ENCODE measurements around the gene AGPAT3.

AGPAT3 gene

DNA sequence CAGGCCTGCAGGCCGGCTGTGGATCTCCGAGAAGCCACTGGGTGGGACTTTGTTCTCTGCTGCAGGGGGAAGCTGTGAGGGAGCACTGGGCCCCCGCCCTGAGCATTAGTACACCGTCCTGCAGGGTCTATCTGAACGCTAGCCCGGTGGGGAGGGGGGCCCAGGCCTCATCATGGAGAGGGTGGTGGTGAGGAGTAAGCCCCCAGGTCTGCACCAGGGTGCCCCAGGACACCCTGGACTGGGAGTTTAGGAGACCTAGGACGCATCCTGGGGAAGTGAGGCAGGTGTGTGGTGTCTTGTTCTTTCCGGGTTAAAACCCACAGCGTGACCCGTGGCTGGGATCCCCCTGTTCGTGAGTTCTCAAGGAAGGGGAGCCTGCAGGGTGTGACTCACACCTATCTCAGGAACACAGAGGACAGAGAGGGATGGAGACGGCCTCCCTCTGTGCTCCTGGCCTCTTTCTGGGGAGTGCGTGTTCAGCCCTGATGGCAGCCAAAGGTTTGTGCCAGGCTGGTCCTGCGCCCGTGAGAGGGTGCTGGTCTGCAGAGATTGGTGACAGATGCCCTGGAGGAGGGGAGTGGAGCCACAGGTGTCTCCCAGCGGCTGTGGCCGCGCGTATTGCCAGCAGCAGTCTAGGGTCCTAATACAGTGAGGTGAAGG lies 44.8 kb downstream of the AGPAT3 start:
- DNase-seq, result no peak

DNA sequence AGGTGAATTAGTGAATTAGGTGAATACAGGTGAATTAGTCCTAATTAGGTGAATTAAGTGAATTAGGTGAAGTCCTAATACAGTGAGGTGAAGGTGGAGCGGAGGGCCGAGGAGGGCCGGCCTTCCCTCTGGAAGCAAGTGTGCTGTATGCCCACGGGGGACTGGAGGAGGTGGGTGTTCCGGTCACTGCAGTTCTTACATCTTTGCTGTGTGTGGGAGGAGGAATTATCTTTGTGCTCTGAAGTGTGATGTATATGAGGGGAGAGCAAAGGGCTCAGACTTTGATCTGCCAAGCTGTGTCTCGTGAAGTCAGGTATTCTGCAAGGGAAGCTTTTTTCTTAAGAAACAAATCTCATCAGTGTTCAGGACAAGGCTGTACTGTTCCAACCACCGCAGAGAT lies 45.4 kb downstream of the AGPAT3 start:
- no peak for DNase-seq

DNA sequence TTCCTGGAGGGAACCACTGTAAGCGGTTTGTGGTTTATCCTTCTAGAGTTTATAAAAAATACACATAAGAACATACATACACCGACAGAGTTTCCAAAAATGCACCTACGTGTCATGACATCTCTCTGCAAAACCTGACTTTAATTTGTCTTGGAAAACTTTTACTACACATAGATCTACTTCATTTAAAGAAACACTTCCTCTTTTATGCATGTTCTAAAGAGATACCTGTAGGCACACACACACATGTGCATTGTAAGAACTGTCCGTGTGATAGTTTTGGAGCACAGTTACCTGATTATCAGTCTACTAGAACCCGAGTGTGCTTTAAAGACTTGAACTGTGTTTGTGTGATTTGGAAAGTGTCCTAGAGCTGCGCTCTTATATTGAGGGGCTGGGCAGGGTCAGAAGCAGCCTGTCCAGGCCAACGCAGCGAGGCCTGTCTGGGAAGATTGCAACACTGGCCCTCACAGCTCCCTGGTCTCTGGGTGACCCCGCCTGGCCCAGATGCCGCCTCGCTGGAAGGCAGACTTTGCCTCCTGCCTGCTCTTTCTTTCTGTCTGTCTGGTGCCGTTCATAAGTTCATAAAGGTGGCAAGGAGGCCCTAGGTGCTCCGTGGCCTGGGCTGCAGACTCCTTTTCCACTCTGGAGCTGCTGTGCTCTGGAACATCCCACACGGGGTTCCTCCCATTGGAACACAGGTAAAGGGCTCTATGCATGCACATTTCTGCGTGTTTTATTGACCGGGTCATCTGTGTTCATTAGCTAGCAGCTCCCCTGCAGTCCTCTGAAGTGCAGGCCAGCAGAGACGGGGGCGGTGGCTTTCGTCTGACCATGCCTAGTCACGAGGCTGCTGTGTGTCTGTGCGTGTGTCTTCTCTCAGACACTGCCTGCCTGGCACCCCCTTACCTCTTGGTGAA lies 46.3 kb downstream of the AGPAT3 start:
- no peak for DNase-seq

DNA sequence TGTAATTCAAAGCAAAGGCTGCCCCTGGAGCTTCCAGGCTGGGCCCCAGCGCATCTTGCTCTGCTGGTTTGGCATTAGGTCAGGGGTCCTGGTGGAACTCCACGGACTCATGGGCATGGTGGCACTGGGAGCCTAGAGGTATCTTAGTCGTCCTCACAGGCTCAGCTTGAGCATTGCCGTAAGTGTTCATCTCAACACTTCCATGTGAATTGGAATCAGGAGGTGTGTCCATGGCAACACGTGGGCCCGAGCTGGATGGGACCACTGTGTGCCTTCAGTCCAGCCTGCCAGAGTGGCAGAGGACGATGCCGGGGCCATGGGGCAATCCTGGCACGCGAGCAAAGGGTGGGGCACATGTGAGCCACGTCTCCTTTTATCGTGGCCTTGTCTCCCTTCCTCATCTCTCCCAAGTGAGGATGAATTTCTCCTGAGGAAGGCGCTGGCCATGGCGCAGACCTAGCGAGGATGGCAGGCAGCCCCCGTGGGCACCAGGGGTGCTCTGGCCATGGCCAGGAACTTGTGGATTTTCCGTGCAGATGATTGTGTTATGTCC lies 47.0 kb downstream of the AGPAT3 start:
- DNase-seq, result no peak

DNA sequence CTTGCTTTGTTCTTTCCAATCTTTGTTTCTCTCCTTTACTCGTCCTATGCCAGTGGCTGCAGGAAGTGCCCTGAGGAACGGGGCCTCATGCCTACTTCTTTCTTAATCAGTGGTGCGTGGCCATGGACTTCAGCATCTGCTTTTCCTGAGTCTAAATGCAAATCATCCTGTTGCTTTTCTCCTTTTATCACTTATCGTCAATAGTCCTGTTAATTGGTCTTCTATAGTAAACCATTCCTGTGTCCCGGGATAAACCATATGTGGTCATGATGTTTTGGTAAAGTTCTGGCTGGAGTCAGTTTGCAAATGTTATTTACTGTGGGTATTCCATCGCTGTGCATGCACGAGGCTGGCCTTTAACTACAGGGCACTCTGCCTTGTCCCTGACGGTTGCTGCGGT lies 47.5 kb downstream of the AGPAT3 start:
- DNase-seq, result no peak

DNA sequence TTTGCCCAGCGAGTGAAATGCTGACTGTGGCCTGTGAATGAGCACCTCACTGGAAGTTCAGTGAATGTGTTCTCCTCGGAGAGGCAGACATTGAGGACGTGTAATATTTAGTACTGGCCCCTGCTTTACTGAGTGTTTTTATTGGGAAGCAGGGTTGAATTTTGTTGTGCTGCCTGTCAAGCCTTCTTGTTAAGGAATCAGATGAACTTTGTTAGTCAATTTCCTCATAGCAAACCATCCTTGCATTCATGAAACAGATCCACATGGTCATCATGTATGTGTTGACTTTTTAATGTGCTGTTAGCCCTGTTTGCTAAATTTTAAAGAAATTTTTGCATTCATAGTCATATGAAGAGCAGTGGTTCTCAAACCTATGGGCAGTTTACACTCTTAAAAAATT lies 47.9 kb downstream of the AGPAT3 start:
- DNase-seq, result no peak

DNA sequence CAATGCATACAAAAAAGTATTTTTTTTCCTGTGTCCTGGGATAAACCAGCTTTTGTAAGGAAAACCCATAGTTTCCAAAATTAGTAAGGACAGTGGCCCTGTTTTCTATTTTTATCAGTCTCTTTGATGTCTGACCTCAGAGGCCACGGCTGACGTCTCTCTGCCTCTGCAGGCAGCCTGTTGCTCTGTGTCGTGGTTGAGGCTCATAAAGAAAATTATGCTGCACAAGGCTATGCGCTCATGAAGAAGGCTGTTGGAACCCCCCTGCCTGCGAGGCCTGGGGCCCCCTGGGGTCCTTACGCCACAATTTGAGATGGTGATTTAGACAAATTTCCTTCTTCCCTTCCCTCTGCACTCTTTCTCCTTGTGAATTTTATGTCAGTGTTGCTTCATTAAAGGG lies 48.9 kb downstream of the AGPAT3 start:
- DNase-seq, result no peak

DNA sequence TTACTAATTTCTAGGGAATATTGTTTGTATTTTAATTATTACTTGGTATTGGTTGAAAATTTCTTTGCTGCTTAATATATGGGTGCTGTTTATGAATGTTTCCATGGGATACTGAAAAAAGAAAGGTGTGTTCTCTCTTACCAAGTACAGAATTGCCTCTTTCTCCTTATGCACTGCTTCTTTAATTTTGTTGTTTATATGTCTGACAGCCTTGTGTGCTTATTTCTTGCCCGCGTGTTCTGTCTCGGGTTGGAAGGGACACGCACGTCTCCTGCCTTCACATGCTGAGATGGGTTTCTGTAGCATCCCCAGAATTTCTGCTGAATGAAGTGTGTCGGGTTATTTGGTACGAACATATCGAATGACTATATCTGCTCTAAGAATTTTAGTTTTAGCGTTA lies 51.1 kb downstream of the AGPAT3 start:
- no peak for DNase-seq

DNA sequence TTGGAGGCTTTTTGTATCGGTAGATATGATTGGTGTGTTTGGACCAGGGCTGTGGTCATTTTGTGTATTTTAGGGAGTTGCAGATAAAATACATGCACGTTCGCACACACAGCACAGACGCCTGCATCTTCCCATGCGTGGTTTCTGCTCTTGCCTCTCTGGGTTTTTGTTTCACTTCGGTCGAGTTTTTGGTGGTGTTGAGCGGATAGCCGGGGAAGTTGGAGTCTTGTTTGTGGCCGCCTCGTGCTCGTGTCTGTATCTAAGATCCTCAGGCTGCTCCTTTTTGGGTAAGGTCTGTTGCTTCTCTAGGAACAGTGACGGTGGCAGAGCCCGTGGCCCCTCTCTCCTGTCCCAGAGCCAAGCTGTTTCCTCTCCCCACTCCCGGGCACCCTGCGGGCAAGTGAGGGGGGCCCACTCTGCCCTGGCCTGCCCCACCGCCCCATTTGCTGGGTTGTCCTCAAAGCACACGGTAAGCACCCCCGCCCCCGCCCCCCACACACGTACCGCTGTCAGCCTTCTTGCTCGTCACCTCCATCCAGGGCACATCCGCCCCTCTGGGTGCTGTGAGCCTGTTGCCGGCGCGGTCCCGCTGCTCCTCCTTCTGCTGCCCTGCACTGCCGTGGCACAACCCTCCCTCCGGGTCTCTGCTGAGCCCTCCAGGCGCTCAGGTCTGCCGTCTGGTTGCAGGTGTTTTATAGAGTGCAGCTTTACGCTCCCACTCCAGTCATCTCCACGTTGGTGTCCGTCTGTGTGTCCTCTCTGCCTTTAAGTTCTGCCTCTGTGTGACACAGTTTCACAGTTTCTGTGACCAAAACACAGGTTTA lies 51.9 kb downstream of the AGPAT3 start:
- no peak for DNase-seq

DNA sequence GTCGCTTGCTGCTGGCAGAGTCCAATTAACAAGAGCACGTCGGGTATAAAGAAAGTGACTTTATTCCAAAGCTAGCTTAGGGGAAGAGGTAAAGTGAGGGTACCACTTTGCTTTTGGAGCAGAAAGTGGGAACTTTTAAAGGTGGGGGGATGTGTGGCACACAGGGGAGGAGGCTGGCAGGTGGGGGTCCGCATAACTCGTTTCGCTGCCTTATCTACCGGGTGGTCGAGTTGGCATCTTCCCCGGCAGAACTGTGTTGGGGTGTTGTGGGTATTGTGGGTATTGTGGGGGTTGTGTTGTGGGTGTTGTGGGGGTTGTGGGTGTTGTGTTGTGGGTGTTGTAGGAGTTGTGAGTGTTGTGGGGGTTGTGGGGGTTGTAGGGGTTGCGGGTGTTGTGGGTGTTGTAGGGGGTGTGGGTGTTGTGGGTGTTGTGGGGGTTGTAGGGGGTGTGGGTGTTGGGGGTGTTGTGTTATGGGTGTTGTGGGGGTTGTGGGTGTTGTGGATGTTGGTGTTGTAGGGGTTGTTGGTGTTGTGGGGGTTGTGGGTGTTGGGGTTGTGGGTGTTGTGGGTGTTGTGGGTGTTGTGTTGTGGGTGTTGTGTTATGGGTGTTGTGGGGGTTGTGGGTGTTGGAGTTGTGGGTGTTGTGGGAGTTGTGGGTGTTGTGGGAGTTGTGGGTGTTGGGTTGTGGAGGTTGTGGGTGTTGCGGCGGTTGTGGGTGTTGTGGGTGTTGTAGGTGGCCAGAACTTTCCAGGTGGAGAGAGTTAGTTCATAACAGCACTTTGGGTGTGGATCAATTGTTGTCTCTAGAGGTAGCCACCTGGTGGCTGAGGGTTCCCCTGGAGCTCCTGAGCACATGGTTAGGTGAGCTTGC lies 52.7 kb downstream of the AGPAT3 start:
- DNase-seq, result no peak

DNA sequence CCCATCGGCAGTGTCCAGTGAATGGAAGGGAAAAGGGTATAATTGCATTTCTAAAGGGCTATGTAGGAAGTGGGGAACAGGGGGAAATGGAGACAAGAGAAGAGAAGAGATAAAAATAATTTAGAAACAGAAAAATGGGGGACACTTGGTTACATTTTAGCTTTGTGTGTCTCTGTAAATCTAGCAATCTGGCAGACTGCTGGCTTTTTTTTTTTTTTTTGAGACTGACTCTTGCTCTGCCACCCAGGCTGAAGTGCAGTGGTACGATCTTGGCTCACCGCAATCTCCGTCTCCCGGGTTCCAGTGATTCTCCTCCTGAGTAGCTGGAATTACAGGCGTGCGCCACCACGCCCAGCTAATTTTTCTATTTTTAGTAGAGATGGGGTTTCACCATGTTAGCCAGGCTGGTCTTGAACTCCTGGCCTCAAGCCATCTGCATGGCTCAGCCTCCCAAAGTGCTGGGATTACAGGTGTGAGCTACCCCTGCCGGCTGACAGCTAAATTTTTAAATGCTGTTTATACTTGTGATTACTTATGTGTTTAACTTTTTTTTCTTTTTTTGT lies 53.4 kb downstream of the AGPAT3 start:
- DNase-seq, result no peak

DNA sequence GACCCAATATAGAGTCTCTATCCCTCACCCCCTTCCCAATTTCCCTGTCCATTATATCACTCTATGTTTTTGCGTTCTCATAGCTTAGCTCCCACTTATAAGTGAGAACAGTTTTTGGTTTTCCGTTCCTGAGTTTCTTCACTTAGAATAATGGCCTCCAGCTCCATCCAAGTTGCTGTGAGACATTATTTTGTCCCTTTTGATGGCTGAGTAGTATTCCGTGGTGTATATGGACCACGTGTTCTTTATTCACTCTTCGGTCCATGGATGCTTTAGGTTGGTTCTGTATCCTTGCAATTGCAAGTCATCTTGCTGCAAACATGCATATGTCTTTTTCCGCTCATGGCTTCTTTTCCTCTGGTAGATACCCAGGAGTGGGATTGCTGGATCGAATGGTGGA lies 54.3 kb downstream of the AGPAT3 start:
- DNase-seq, result no peak

DNA sequence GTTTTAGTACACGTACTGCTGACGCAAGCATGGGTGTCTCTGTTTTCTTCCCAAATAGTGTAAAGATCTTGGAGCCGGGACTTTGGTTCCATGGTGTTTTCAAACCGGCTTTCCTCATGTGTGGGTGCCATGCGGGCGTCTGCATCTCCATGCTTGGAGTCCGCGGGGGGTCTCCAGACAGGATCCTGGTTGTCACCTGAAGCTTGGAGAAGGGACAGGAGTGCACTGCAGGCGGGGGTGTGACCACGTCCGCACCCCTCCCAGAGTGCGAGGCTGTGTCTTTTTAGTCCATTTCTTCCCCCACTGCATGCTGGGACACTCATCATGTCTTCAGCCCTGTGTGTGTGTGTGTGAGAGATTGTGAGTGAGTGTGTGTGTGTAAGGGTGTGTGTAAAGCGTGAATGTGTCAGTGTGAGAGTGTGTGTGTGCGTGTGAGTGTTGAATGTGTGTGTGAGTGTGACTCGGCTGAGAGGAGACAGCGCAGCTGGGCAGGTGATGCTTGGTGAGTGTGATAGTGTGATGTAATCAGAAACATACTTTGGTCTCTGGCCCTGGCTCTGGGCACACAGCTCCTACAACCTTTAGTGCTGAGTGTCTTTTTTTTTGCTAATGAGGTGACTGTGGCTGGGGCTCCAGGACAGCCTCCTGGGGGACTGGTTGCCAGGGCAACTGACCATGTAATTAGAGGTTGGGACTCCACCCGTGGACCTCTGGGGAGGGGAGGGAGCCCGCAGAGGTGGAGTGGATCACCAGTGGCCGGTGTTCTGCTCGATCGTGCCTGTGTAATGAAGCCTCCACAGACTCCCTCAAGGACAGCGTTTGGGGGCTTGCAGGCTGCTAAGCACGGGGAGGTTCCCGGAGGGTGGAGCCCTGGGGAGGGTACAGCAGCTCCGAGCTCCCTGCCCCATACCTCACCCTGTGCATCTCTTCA lies 55.1 kb downstream of the AGPAT3 start:
- no peak for DNase-seq

DNA sequence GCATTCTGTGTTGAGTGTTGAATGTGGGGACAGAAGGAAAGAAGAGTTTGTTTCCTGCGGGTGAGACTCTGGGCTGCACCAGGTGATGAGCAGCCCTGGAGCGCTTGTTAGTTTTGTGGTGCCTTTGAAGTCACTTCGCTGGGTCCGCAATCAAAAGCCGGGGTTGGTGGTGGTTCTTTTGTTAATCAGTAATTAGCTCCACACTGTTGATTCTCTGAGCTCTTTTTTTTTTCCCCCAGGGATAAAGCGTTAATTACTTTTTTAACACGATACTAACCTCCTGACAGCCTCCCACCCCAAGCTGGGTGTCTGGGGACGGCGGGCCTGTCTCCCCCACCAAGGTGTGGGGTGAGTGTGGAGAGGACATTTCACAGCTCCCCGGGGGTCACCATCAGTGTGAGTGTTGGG lies 56.6 kb downstream of the AGPAT3 start:
- DNase-seq, result no peak

DNA sequence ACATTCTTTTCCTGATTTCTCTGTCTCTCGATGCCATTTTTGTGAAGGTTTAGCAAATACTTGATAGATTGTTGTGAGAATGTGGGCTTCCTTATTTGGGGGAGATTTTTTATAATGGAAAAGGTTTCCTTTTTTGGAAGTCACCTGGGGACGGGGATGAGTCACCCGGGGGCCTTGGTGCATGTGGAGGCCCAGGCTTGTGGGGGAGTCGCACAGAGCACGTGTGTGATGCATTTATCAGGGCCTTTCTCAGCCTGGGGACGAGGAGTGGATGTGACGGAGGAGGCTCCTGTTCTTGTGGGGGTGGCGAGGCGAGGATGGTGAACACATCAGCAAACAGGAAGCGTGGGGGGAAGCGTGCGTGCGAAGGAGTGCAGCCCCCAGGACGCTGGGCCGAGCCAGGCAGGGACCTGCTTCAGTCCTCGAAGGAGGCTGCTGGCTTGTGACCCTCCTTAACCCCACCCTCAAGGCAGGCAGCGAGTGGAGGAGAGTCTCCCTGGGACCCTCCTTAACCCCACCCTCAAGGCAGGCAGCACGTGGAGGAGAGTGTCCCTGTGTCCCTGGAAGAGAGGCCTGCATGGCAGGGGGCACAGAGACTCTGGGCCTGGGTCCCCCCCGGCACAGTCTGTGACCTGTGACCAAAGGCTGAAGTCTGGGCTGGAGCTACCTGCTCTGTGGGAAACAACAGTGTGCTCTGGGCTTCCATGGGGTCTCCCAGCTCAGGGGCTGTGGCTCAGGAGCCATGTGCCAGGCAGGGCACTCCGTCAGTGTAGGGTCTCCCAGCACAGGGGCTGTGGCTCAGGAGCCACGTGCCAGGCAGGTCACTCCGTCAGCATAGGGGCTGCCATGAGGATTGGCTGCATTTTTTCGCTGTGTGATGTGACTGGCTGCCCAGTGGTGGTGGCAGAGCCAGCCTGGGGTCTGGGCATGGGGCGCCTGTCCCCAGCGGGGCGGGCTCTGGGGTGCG lies 57.2 kb downstream of the AGPAT3 start:
- no peak for DNase-seq

DNA sequence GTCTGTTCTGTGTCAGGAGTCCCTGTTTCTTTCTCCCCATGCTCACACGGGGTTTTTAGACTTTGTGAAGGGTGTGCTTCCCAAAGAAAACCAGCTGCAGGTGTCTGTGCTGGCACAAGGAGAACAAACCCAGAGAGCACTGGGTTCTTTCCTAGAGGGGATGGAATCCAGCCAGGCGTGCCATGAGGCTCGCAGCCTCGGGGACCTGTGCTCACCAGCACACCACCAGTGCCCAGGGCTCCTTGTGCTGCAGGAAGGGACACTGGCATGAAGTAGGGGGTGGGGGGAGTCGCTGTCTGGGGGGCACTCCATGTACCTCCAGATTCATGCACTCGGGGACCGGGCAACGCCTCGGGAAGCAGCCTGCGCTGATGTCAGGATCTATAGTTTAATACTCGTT lies 57.9 kb downstream of the AGPAT3 start:
- no peak for DNase-seq

DNA sequence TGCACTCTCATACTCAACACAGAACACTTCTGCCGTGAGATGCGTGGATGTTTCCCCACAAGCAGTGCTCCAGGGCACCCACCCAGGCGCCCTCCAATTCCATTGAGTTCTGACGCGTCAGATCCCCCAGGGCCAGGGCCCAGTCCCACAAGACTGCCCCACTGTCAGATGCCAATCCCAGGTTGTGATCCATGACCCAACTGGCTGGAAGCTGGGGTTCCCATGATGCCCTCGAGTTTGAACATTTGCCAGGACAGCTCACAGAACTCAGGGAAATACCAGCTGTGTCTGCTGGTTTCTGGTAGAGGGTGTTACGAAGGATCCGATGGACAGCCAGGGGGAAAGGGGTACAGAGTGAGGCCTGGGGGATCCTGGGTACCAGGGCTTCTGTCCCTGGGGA lies 58.4 kb downstream of the AGPAT3 start:
- no peak for DNase-seq

DNA sequence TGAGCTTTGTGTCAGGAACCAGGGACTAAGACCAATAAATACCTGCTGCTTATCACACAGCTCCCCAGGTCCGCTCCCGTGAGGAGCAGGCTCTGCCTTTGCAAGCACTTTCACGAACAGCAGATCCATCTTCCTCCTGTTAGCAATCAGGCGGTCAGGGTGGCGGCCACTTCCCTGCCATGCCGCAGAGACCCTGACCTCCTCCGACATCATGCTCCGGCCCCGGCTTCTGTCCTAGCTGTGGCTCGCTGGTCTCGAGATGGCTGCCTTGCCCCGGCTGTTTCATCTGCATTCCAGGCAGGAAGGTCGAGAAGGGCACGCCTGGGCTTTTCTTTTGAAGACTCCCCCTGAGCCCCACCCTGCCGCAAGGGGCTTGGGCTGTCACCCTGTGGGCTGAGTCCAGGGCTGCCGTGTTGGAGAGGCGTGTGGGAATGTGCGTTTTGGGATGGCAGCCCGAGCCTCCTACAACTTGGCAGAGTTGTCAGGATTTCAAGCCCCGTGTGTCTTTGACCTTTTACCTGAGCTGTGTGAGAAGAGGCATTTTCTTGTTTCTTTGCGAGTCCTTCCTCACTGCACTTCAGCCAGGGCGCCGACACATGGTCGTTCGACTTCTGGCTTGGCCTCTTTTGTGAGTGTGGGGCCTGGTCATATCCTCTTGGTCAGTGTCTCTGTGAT lies 59.5 kb downstream of the AGPAT3 start:
- DNase-seq, result no peak

DNA sequence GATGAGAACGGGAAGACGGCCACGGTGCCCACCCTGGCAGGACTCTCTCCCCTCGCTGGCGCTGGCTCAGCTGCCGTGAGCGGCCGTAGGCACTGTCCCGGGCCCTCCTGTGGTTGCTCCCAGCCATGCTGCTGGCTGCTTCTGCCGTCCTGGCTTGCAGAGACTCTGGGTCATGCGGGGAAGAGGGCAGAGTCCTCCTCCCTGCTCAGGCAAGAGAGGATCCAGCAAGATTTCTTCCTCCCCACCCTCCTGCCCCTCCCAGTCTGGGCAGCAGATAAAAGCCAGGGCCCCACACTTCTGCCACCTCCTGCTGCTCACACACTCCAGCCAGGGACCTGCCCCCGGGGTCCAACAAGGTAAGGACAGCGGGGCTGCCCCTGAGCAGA lies 60.1 kb downstream of the AGPAT3 start:
- no peak for DNase-seq
